HG03060 (cell line): ENCODE data around the gene FAM13C.
A peak's percentile ranks its signal among the peaks of the same experiment; 100 is the strongest.

Experiments used
- ATAC-seq: cut with Tn5 transposase; IDR thresholded peaks from one replicate; pipeline ENCODE4 v1.9.1; 2021; ENCODE audit warnings: low read depth, moderate number of reproducible peaks; ENCODE audit not compliant: unreplicated experiment

FAM13C gene

DNA sequence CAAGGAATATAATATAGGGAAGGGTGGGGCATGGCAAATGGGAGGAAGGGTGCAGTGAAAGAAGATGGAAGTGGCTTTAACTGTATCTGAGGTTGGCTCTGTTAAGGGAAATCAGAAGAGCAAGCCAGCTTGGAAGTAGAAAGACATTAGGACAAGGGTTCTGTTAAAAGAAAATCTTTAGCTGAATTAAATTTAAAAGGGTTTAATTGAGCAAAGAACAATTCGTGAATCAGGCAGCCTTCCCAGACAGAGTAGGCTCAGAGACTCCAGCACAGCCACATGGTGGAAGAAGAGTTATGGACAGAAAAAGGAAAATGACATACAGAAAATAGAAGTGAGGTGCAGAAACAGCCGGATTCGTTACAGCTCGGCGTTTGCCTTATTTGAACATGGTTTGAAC is 42.0 kb downstream of the FAM13C start:
- ATAC-seq = no peak

DNA sequence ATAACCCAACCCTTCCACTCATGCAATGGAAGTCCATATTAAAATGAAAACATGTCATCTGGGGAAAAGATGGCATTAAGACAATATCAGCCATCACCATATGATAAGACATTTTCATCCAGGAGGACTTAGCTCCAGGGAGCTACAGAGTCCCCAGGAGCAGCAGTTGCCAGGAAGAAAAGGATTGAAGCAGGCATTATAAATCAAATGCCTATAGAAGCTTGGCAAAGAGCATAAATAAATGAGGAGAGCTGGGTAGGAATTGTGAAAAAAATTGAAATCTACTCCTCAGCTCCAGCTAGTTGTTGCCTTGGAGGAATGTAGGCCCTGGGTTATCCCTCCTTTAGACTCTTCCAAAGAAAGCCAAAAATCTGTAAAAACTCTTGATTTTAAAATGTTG is 42.5 kb downstream of the FAM13C start:
- ATAC-seq = no peak

GRCh38 chr10:59317066-59317465 is 45.3 kb downstream of the FAM13C start:
- ATAC-seq = no peak

- ATAC-seq = no peak
These were observed 46.9 kb downstream of the FAM13C start for GRCh38 chr10:59315465-59315864.

DNA sequence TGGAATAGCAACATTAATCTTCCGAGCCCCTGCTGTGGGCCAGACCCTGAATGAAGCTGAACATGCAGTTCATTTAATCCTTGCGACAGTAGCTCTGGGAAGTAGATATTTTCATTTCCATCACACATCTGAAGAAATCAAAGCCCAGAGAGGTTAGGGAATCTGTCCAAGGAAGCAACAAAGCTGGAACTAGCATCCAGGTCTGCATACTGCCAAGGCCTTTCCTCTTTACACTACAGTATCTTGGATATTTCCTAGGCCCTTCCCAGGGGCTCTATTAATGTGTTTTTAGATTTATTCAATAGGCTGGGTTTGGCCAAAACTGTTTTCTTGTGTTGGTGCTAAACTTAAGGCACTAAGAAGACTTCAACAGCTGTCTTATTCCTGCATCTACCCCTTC is 48.1 kb downstream of the FAM13C start:
- no peak for ATAC-seq

DNA sequence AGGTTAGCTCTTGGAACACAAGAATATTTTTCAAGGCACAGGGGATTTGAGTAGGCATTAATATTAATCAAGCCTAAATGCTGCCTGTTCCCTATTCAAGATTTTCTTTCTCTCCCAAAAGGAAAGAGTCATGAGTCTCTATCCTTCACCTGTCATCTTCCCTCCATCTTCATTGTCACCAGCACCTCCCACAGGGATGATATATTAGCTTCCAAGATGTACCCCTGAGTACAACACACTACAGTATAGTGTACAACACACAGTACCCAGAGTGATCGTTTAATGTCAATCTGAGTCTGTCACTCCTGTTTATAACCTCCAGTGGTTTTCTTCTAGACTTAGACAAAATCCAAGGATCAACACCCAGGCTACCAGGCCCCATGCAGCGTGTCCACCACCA is 50.1 kb downstream of the FAM13C start:
- ATAC-seq = no peak

- ATAC-seq = no peak
These were observed 51.3 kb downstream of the FAM13C start for GRCh38 chr10:59311025-59311424.

DNA sequence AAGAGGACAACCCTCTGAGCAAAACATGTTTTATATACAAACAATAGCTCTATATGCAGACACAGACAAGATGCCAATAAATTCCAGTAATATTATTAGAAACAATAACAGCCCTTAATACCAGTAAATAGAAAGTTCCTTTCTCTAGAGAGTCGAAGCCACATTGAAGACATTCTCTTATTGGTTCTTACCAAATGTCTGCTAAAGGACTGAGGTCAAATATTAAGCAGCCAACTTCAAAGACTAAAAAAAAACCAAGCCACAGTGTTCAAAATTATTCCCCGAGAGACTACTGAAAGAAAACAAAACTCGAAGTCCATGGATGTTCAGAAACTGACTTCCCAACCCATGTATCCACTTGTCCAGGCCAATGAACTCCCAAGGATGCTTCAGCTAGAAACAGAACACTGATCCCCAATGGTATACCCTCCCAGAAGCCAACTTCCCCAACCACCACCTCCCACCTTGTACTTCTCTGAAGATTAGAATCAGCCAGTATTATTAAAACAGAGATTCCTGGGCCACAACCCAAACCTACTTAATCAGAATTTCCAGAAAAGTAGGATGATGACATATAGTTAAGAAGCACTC is 51.9 kb downstream of the FAM13C start:
- no peak for ATAC-seq

DNA sequence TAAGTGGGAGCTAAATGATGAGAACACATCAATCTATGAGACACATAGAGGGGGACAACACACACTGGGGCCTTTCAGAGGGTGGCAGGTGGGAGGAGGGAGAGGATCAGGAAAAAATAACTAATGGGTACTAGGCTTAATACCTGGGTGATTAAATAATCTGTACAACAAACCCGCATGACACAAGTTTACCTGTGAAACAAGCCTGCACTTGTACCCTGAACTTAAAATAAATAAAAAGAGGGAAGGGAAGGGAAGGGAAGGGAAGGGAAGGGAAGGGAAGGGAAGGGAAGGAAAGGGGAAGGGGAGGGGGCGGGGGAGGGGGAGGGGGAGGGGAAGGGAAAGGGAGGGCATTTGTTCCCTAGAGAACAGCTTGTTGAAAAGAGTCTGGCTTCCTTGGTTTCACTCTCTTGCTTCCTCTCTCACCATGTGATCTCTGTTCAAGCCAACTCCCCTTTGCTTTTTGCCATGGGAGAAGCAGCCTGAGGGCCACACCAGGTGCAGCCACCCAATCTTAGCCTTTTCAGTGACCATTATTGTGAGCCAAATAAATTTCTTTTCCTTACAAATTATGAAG is 57.7 kb downstream of the FAM13C start:
- ATAC-seq = no peak

GRCh38 chr10:59303018-59303417 is 59.3 kb downstream of the FAM13C start:
- peak; percentile 39 for ATAC-seq

DNA sequence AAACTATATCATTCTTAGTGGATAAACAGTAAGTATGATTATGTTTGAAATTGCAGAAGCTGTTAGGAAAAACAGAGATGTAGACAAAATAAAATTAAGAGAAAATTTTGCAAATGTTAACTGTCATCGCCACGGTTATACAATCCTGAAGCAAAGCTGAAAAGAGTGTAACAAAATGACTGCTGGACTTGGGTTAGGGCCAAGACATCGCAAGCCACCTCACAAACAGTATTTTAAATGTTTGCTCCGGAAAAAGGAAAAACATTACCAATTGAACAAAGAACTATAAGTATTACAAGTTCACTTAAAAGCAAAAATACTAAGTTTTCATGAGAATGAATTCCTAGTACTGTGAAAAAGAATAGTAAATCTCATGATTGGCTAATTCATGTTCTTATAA is 60.0 kb downstream of the FAM13C start:
- ATAC-seq = no peak

GRCh38 chr10:59301067-59301754 is 61.1 kb downstream of the FAM13C start:
- no peak for ATAC-seq

DNA sequence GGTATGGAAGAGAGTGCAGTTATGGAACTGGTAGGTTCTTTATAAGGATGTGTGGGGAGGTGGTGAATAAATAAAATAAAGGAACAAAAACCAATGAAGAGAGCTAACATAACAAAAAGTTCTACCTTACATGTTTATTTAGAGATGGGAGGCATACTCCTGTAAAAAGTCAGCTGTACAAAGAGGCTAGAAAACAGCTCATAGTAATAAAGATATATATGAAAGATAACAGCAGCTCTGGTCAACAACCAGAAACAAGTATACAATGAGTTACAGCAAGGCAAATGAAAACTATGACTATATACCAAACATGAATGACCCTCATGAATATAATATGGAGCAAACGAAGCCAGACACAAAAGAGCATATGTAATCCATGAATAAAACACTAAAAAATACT is 62.0 kb downstream of the FAM13C start:
- no peak for ATAC-seq

GRCh38 chr10:59299933-59300332 is 62.4 kb downstream of the FAM13C start:
- ATAC-seq = no peak

- ATAC-seq = no peak
These were observed 71.9 kb downstream of the FAM13C start for GRCh38 chr10:59290448-59290847.

- ATAC-seq = no peak
These were observed 72.5 kb downstream of the FAM13C start for GRCh38 chr10:59289853-59290252.

- no peak for ATAC-seq
These were observed 74.6 kb downstream of the FAM13C start for GRCh38 chr10:59287587-59288255.

DNA sequence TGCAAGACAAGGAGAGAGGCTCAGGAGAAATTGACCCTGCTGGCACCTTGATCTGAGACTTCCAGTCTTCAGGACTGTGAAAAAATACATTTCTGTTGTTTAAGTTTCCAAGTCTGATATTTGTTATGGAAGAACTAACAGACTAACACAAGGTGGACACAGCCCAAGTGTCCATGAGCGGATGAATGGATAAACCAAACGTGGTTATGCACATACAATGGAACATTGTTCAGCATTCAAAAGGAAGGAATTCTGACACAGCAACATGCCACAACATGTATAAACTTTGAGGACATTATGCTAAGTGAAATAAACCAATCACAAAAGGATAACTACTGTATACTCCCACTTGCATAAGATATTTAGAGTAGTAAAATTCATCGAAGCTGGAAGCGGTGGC is 76.5 kb downstream of the FAM13C start:
- no peak for ATAC-seq

DNA sequence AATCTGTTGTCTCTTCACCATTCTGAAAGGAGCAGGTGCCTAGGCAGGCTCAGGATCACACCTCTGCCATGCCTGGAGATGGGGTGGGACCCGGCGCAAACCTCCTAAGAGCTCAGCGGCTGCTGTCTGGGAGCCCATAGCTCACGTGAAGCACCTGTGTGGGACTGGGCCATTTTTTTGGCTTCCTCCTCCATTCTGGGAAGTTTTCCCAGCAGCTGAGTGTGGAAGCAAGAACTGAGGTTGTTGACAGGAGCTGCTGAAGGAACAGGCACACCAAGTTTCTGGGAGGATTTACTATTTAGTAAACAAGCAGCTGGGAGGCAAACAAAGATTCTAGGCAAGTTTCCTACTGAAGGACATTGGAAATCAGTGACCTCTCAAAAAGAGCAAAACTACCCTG is 77.3 kb downstream of the FAM13C start:
- ATAC-seq = no peak

GRCh38 chr10:59284118-59284975 is 78.0 kb downstream of the FAM13C start:
- no peak for ATAC-seq
